D341Med (cell line): ENCODE results near the gene SART3.
"Not testable (repeated sequence)": the region's sequence is repeated elsewhere in the genome, so short reads cannot be mapped to it uniquely, and the experiment has no call there.

Experiments used
- DNase-seq: peaks from one replicate; pipeline ENCODE4 v3.0.0; 2012; ENCODE audit warnings: low spot score

The SART3 gene

DNA sequence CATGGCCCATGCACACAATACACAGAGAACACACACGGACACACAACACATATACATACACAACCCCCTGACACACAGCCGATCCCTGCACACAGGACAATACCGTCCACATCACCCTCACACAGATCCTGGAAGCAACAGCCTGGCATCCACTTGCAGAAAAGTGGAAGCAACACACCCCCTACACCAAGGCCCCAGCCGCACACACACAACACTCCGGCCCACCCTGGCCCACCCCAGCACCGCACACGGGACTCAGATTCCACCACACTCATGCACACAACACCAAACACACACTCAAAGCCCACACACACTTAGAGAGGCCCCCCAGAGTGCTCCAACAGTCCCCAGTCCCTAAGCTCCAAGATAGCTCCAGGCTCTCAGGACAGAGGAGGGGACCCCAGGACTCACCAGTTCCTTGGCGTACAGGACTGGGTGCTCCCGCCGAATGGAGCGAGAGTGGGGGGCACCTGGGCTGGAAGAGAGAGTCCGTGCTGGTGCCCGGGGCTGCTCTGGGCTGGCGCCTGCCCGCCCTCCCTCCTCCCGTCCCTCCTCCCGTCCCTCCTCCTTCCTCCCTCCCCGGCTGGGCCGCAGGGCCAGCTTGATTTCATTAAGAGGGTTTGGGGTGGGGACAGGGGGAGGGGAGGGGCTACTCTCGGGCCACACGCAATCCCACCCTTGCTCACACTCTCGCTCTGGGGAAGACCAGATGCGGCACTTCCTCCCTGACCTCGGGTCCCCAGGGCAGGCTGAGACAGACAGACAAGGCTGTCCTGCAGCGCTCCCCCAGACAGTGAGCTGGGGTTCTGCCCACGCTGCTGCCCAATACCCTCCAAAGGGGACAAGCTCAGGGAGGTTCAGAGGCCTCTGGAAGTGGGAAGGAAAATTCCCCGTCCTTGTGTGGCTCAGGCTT, 36.8 kb upstream of the SART3 start, which contains the start of gene TMEM119:
TMEM119 (minus strand) TSS at position 526 of the 913 bp plus-strand sequence. CDS start 5,701 bp downstream, outside the sequence.
- peak; percentile 24 for DNase-seq

DNA sequence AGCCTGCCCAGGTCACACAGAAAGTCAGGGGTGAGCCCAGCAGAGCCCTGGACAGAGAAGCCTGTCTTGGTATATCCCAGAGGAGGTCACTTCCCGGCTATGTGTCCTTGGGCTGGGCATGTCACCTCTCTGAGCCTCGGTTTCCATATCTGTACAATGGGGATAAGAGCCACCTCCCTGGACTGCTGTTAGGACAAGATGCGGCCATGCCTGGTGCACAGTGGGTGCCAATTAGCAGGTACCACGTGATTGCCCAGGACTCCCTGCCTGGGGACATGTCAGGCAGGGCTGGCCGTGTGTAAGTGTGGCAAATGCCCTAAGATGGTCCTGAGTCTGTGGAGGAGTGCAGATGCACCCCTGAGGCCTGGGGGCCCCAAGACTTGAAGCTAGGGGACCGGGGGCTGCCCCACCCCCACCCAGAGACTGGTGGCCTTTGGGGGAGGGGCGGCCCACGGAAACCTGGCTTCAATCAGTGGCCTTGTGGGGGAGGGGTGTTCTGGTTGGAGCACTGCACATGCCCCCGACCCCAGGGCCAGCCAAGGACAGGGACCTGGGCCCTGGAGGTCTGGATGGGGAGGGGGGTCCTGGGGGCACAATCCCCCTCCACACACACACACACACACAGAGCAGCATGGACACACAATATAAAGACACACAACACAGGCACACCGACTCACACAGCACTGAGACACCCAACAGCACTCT, 36.0 kb upstream of the SART3 start:
- DNase-seq, result peak; percentile 29

DNA sequence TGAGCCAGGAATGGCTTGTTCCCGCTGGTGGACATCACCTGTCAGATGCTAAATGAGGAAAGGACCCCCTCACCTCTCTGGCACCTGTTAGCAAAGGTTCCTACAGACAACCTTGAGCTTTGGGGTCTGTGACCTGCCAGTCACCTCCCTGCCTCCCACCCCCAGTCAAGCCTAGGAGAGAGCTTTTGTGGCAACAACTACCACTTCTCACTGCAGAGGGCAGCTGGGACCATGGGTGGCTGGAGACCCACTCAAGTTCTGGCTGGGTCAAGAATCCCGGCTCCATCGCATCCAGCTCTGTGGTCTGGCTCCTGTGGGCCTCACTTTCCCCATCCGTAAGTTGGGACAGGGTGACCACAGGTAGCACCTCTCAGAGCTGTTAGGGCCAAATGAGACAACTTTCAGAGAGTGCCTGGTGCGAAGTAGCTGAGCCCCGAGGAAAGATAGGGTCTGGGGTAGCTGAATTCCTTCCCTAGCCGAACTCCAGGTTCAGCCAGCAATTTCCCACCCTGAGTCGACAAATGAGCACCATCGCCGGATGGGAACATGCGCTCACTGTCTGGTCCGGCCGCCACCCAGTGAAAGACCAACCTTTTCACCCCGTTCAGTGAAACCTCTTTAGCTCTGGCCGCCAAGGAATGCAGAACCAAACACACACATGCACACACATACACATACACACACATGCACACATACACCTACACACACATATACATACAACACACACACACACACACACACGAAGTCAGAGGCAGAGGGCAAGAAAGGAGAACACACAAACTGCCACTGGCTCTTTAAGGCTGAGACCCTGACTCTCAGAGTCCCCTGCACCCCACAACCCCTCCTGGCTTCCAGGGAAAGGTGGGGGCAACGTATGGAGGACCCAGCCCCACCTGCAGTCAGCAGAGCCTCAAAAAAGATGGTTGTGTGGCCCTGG, 35.0 kb upstream of the SART3 start:
- peak; percentile 15 for DNase-seq

DNA sequence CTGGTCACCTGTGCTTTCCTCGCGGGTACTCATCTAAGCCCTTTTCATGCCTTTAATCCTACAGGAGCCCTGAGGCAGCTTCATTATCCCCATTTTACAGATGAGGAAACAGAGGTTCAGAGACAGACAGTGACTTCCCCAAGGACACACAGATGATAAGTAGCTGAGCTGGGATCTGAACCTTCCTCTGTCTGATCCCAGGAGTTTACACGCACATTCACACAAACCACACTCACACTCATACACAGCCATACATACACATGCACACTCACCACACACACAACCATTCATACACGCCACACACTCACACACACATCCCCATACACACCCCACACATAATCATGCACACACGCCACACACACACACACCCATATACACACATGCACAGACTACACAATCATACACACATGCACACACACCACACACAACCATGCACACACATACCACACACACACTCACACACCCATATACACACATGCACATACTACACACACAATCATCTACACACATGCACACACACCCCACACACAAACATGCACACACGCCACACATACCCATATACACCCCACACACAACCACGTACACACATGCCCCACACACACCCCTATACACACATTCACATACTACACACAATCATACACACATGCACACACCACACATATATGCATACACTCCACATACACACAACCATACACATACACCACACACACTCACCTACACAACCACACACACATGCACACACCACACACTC, 34.2 kb upstream of the SART3 start:
- no peak for DNase-seq

DNA sequence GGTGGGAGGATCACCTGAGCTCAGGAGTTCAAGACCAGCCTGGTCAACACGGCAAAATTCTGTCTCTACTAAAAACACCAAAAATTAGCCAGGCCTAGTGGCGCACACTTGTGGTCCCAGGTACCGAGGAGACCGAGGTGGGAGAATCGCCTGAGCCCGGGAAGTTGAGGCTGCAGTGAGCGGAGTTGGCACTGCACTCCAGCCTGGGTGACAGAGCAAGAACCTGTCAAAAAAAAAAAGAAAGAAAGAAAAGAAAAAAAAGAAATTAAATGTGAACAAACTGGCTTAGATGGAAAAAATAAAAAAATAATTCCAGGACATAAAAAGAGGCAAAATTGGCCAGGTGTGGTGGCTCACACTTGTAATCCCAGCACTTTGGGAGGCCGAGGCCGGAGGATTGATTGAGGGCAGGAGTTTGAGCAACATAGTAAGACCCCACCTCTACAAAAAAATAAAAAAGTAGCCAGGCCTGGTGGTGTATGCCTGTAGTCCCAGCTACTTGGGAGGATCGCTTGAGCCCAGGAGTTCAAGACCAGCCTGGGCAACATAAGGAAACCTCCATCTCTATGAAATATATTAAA, 33.4 kb upstream of the SART3 start:
- DNase-seq, result no peak

DNA sequence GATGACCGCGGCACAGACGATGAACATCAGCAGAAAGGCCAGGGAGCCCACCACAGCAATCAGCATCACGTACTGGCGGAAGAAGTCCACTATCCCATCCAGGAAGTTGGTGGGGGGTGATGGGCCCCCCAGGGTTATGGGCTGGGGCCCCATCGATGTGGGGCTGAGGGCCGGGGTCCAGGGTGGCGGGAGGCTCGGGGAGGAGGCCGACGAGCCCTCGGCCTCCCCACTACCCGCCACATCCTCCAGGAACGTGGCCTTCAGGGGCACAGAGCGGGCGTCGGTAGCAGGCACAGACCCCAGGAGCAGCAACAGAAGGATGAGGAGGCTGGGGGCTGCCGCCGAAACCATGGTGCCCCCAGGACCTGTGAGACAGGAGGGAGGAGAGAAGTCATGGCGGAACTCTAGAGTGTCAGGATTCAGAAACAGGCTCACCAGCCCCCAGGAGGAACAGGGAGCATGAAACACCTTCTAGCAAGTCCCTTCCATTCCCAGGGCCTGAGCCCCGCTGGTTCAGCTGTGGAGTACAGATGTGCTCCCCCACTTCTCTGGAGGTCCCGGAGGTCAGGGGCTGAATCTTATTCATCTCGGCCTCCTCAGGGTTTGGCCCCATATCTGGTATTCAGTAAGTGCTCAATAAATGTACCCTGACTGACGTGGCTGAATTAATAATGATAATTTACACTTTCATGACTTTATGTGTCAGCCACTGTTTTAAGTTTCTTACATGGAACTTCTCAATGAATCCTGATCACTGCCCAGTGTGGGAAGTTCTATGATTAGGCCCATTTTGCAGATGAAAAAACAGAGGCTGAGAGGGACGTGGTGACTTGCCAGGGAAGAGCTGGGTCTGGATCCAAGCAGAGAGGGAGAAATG, 31.3 kb upstream of the SART3 start:
- DNase-seq, result no peak

DNA sequence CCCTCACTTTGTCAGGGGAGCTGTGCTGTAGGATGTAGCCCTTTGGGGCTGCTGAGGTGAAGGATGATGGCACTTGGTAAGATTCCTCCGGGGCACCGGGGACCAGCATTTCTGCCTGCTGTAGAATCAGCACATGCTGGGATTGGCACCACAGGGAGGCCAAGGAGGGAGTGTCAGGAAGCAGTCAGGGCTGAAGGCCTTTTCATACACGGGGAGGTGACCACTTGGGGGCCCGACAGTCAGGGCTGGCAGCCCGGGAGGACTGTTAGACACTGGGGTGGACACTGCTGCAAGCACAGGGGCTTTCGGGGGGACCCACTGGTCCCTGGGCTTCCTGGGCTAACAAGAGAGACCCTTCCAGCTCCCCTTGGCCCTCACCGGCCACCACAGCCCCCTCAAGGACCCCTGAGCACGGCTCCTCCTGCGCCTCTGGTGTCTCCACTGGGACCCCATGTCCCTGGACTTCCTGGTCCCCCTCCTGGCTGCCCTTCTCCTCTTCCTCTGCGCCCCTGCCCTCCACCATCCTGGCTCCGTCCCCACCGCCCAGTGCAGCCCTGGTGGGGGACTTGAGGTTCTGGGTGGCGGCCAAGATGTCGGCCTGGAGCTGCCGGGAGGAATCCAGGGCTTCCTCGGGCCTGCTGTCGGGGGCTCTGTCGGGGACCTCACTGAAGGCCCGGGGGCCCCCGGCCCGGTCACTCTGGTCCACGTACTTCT, 30.5 kb upstream of the SART3 start:
- DNase-seq, result no peak

DNA sequence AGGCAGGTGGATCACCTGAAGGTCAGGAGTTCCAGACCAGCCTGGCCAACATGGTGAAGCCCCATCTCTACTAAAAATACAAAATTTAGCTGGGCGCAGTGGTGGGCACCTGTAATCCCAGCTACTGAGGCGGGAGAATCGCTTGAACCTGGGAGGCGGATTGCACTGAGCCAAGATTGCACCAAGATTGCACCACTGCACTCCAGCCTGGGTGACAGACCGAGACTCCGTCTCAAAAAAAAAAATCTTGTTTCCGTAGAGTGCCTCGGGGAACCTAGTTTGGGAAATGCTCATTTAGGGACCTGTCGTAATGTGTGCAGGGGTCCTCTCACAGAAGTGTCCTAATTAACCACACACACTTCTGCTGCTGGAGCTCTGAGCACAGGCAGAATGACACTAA, 29.5 kb upstream of the SART3 start:
- not testable (repeated sequence) for DNase-seq

DNA sequence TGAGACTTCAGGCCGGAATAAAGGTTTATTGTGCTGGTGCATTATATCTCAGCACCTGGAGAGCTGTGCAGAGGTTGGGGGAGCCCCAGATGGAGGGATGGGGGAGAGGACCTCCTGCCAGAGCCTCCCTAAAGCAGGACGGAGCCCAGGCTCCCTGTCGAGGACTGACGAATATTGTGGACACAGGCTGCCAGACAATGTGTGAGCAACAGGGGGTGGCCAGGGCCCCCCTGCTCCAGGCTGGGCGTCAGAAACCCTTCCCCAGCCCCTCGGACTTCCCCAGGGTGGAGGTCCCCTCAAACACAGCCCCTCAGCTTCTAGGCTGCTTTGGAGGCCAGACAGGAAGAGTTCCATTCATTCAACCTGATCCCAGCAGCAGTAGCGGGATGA, 28.9 kb upstream of the SART3 start:
- no peak for DNase-seq

DNA sequence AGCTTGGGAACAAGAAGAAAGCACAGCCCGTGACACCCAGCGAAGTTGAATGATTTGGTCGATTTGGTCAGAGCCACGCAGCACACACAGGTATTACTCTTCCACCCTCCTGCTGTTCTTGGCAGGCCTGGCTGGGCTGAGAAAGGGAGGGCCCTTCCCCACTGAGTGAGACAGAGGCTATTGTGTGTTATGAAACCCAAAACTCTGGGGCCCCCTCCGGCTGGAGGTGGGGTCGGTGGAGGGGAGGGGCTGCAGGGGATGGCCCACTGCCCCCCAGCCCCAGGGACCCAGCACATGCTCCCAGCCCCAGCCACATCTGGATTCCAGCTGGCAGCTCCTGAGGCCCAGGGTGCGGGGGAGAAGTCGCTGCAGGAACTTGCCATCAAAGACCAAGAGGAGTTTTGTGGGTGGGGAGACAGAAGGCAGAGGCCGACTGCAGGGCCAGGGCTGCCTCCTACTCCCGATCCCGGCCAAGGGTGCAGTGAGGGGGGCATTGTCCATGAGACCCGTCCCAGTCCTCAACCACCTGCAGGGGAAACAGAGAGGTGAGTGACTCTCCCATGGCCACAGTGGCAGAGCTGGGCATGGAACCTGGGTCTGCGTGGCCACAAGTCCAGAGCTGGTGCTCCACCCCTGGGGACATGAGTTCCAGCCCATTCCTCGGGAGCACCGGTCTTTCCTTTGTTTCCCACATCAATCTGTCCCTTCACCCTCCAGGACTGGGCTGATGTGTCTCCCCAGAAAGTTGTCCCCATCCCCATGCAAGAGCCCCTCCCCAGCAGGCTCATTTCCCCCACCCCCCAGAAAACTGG, 28.3 kb upstream of the SART3 start:
- peak; percentile 26 for DNase-seq

DNA sequence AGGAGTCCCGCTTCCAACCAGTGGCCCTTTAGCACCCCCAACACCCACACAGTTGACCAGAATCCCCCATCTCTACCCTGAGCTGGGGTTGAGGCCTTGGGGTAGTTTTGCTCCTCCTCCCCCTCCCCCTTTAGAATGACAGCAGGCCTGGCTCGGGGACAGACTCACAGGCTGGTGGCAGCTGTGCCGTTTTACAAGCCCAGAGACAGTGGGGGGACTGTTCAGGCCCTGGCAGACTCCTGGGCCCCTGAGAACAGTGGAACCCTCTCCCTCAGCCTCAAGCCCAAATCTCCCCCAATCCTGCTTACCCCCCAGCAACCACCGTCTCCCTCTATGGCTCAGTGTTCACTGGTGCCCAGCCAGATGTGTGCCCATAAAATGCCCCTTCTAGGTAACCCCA, 26.9 kb upstream of the SART3 start:
- DNase-seq, result peak; percentile 39

DNA sequence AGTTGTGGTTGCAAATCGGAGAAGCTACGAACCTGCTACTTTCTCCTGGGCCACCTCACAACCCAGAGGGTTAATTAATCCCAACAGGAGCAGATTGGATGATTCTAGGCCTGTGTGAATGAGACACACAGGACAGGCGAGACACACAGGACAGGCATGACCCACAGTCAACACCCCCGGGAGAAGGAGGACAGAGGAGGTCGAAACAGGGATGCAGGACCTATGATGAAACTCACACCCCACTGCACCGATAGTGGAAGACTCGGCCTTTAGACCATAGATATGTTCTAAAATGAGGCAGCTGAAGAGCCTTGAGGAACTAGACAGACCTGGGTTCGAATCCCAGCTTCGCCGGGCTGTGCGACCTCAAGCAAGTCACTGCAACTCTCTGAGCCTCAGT, 25.3 kb upstream of the SART3 start:
- no peak for DNase-seq

DNA sequence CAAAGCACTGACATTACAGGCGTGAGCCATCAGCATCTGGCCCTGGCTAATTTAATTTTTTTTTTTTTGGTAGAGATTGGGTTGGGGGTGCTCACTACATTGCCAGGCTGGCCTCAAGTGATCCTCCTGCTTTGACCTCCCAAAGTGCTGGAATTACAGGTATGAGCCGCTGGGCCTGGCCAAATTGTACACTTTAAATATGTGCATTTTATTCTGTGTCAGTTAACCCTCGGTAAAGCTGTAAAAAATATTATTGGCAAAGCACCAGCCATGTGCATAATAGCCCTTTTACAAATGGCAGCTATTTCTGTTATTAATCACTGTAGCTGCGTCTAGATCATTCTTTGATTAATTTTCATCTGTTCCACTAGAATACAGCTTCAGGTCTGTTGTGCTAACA, 24.9 kb upstream of the SART3 start:
- no peak for DNase-seq

DNA sequence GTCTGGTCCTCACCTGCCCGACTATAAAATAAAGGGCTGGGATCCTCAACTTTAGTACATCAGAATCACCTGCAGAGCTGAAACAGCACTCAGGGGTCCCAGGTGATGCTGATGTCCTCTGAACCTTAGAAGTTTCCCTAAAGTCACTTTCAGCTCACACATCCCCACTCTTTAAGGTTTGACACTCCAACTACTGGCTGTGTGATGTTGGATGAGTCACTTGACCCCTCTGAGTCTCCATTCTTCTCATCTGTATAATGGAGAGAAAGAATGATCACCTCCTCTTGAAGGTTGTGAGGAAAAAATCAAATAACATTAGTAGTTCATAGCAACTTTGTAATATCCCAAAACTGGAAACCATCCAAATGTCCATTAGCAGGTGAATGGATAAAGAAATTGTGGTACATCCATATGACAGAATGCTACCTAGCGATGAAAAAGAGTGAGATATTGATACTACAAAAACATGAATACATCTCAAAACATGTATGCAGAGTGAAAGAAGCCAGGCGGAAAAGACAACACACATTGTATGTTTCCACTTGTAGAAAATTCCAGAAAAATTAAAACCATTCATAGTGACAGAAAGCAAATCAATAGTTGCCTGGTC, 23.6 kb upstream of the SART3 start:
- no peak for DNase-seq

DNA sequence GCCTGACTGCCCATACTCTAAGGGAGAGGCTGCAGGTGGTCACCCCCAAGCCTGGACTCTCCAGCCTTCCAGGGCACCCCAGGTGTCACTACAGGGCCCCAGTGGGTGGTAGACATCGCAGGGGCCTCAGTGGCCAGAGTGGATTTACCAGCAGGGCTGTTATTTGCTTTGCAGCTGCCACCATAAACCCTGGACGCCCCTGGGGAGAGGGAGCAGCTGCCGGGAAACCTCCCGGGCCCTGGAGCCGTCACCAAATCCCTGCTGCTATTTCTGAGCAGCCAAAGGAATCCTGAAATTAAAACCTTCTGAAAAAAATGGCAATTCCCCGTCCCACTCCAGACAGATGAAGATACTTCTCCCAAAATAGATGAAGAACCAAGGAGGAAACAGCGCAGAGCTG, 23.0 kb upstream of the SART3 start:
- peak; percentile 89 for DNase-seq

DNA sequence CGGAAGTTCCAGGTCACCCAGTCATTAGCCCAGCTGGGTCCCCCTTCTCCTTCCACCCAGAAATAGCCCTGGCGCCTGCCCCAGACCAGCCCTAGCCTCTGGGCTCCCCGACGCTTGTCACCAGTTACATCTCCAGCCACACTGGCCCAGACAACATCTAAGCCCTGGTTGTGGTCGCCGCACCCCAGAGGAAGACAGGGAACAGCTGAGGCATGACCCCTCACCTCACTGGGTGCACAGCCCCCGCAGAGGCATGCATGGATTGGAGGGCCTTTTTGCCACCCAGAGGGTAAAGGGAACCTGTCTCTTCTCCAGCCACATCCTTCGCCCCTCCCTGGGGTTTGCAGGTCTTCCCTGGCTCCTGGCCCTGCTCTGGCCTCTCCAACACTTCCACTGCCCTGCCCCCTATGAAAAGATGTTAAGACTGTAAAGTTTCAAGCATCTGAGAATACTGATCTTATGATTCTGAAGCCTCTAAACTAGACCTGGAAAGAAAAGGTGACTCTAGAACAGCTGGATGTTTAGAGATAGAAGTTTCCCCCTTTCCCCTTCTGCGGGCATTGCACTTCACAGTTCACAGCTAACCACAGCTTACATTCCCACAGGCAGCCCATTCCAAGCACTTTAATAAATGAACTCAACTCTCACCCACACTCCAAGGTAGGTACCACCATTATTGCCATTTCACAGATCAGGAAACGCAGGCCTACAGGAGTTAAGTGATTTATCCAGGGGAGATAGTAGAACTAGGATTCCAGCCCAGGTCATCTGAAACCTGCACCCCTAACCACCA, 22.2 kb upstream of the SART3 start:
- DNase-seq, result no peak

DNA sequence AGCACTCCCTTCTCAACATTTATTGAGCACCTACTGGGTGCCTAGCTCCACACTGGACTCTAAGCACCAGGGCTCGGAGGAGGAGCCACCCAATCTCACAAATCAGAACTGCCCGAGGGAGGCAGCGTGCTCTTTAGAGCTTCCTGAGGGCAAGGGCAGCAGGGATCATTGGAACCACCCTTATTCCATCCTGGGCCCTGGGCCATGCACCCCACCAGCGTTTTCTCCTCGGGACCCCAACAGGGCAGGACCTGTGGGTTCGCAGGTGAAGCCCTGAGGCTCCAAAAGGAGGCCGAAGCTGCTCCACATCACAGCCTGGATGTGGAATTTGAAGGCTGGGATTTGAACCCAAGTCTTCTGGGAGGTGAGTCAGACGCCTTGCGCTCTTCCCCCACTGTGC, 21.5 kb upstream of the SART3 start:
- DNase-seq, result no peak
